Adrenal gland (tissue), 5 donors: ENCODE data around the gene RCN2.

Experiments
- CTCF ChIP-seq, 6 experiments: fragments of 450-650 bp in 4 of 6; fragments of 200-600 bp in 2 of 6; sonication (generic) in 1 of 6; IDR thresholded peaks; 1 replicate in 5 of 6; 2 replicates in 1 of 6; pipeline versions ENCODE4 v1.5.1 to v1.8.0; 2016 to 2021; ENCODE audit warnings: antibody characterized with exemption in 6 of 6, mild to moderate bottlenecking in 2 of 6, moderate library complexity in 1 of 6
- POLR2A ChIP-seq, 2 donors: fragments of 450-650 bp; IDR thresholded peaks; one replicate each; pipeline ENCODE4 v1.6.1; 2017; ENCODE audit warnings: antibody characterized with exemption in 2 of 2, mild to moderate bottlenecking in 2 of 2, moderate library complexity in 1 of 2
- donor health status: DM: no; HTN: no; CAD: no.

- no peak for TF ChIP-seq CTCF (IDR thresholded peaks at IDR 0.05)
- no peak for TF ChIP-seq POLR2A (IDR thresholded peaks at IDR 0.05)
Observed at GRCh38 chr15:76976572-76977270, 45.2 kb downstream of the RCN2 start.
